GM10248 (cell line): Measurements from ENCODE around the gene KCTD17.

ENCODE experiments used
- CTCF ChIA-PET: fragments of 300-600 bp; sonication (Branson Sonifier 250); formaldehyde crosslinking; extraction: SDS; loops from one replicate; lab custom pipeline; 2021; ENCODE audit warnings: antibody characterized with exemption; lab: Yijun Ruan, JAX
- POLR2A ChIA-PET: fragments of 350-650 bp; sonication (Branson Sonifier 250); formaldehyde crosslinking; extraction: SDS; loops from one replicate; lab custom pipeline; 2020; ENCODE audit warnings: antibody characterized with exemption; lab: Yijun Ruan, JAX
- DNase-seq: peaks from one replicate; pipeline ENCODE4 v3.0.0; 2012; ENCODE audit errors: extremely low spot score
- TF ChIP-seq, protein P1 (sequence below): IDR thresholded peaks from 2 replicates; pipeline ENCODE4 v1.5.1; 2012; ENCODE audit warnings: mild to moderate bottlenecking, low read depth; ENCODE audit errors: extremely low read depth, missing control alignments, control extremely low read depth

The KCTD17 gene

DNA sequence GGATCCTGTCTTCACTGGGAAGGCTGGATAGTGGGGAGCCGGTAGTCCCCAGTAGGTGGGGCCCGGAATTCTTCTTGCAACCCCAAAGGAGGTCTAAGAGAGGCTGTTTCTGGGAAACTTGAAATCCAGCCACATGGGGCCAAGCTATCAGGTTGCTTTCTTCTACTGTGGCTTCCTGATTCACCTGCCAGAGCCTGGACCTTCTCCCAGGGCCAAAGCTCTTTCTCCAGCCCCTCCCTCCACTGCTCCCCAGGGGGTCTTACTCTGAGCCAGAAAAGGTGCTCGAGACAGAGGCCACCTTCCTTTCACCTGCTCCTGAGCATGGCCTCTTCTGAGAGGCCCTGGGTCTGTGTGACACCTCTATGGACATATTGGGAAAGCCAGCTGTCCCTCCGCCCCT lies 41.4 kb upstream of the KCTD17 start:
- no peak for DNase-seq
- POLR2A ChIA-PET, result no interaction called here
- TF ChIP-seq, protein P1, sequence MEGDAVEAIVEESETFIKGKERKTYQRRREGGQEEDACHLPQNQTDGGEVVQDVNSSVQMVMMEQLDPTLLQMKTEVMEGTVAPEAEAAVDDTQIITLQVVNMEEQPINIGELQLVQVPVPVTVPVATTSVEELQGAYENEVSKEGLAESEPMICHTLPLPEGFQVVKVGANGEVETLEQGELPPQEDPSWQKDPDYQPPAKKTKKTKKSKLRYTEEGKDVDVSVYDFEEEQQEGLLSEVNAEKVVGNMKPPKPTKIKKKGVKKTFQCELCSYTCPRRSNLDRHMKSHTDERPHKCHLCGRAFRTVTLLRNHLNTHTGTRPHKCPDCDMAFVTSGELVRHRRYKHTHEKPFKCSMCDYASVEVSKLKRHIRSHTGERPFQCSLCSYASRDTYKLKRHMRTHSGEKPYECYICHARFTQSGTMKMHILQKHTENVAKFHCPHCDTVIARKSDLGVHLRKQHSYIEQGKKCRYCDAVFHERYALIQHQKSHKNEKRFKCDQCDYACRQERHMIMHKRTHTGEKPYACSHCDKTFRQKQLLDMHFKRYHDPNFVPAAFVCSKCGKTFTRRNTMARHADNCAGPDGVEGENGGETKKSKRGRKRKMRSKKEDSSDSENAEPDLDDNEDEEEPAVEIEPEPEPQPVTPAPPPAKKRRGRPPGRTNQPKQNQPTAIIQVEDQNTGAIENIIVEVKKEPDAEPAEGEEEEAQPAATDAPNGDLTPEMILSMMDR, result no peak
- CTCF ChIA-PET, result interaction anchor here (1.0 to 1.1 kb wide), 3 partner anchors 11 to 33 kb away, joined by 3 read pairs; no protein-coding TSS in a partner anchor

DNA sequence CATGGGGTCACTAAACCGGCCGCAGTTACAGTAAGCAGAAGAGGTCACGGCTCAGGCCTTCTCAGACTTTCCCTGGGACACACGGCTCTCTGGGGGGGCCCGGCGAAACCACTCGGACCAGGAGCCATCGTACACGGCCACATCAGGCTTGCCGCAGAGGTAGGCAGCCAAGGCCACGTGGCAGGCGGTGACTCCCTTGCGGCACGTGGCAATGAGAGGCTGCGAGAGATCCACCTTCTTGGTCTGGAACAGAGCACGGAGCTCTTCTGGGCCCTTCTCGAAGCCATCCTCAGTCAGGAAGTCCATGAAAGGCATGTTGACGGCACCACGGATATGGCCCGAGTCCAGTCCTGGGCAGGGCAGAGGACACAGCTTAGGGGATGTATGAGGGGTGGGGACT lies 40.6 kb upstream of the KCTD17 start:
- TF ChIP-seq, protein P1, result no peak
- CTCF ChIA-PET, result interaction anchor here (1.0 to 1.5 kb wide), 3 partner anchors 11 to 32 kb away, joined by 3 to 7 read pairs (median 4); no protein-coding TSS in a partner anchor
- POLR2A ChIA-PET, result no interaction called here

DNA sequence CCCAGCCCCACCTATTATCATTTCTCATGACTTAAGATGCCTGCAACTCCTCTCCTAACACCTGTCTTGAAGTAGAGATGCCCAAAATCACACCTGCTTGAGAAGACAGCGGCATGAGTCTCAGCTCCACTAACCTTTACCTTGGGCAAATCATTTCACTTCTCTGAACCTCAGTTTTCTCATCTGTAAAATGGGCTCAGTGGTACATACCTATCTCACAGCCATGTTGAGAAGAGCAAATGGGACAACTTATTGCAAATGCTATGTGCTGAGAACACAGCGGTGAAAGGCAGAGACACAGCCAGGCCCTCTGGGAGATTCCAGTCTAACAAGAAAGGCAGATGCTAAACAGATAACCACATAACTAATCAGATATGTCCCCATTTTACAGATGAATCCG lies 40.1 kb upstream of the KCTD17 start:
- DNase-seq, result no peak
- TF ChIP-seq, protein P1, result no peak
- ChIA-PET CTCF (interaction anchor here (1.2 to 1.5 kb wide), 2 partner anchors 10 to 32 kb away, joined by 4 to 7 read pairs; no protein-coding TSS in a partner anchor), POLR2A (no interaction called here)

More for the DNA sequence above, 40.6 kb upstream of the KCTD17 start:
- no peak for DNase-seq

DNA sequence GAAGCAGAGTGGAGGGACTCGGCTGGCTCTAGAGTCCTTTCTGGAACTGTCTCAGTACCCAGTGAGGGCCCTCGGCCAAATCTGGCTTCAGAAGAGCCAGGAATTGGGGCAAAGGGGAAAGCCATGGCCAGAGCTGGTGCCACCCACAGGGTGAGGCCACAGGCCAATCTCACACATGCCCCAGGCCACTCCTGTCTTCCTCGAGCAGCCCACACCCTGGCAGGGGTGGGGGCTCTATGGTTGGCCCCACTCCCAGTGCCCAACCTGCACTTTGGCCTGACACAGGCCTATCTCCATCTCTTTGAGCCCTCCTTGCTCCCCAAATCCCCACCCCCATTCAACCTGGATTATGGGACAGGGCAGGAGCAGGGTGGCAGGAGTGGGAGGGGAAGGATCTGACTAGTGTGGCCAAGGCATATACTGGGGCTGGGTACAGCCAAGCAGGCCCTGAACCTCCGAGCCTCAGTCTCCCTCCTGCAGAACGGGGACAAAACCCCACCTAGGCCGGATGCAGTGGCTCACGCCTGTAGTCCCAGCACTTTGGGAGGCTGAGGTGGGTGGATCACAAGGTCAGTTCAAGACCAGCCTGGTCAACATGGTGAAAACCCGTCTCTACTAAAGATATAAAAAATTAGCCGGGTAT lies 39.2 kb upstream of the KCTD17 start:
- ChIA-PET POLR2A (no interaction called here), CTCF (interaction anchor here (0.9 to 1.5 kb wide), 2 partner anchors 9 to 31 kb away, joined by 3 to 4 read pairs; no protein-coding TSS in a partner anchor)
- no peak for DNase-seq
- TF ChIP-seq, protein P1, result no peak

DNA sequence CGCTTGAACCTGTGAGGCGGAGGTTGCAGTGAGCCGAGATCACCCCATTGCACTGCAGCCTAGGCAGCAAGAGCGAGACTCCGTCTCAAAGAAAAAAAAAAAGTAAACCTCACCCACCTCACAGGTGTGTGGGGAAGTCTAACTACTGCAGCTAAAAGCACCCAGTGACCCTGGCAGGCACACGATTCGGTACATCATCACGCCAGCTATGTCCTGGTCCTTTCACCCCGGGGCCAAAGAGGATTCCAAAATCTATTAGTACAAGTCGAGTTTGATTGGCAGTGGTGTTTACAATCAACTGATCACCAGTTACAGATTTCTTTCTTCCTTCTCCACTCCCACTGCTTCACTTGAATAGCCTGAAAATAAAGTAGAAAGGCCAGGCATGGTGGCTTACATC lies 38.6 kb upstream of the KCTD17 start:
- ChIA-PET CTCF (interaction anchor here (0.9 kb wide), 1 partner anchor 8 kb away, joined by 3 read pairs; no protein-coding TSS in a partner anchor), POLR2A (no interaction called here)

DNA sequence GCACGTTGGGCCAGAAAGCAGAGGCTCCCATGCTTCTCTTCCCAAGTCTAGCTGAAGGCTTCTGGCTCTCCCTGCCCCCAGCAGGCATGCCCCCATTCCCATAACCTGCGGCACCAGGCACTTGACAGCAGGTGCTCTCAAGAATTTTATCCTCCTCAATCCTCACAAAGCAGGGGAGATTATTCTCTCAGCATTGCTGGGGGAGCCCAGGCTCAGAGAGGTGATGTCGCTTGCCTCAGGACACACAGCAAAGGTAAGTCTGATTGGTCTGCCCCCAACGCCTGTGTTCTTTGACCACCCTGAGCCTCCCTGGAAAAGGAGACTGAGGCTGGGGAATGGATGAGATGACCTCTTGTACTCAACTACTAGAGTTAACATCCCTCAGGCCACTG lies 37.1 kb upstream of the KCTD17 start:
- ChIA-PET POLR2A (no interaction called here), CTCF (interaction anchor here (1.2 to 5.6 kb wide), 2 partner anchors 9 to 30 kb away, joined by 3 to 29 read pairs; no protein-coding TSS in a partner anchor)
- no peak for DNase-seq
- TF ChIP-seq, protein P1, result no peak

More for the DNA sequence above, 38.6 kb upstream of the KCTD17 start:
- TF ChIP-seq, protein P1, result no peak
- DNase-seq, result no peak
